Stomach (tissue), 9 donors: ENCODE results near the gene ZNF8. TPM values are rescaled to one million over a fixed set of nuclear protein-coding genes. Genes with fewer than 3 reads are reported as not detected.

Experiments
- DNase-seq, 2 donors: peaks; one replicate each; pipeline versions ENCODE4 v3.0.0 to v3.0.0-alpha.2; 2013 to 2019
- H3K27ac ChIP-seq, 5 donors: fragments of 200-600 bp in 4 of 5; sonication (generic) in 4 of 5; one replicate each; pipeline ENCODE4 v1.5.1; 2013 to 2019; ENCODE audit warnings: mild to moderate bottlenecking in 1 of 5, moderate library complexity in 1 of 5
- H3K27me3 ChIP-seq, 3 donors: fragments of 200-600 bp; sonication (generic); one replicate each; pipeline ENCODE4 v1.5.1; 2017 to 2019; ENCODE audit warnings: mixed run types in 1 of 3
- H3K36me3 ChIP-seq, 4 donors: fragments of 200-600 bp; sonication (generic); 1 replicate in 3 of 4; 2 replicates in 1 of 4; pipeline ENCODE4 v1.5.1; 2016 to 2019
- H3K4me1 ChIP-seq, 4 donors: fragments of 200-600 bp; sonication (generic); one replicate each; pipeline ENCODE4 v1.5.1; 2016 to 2019
- H3K4me3 ChIP-seq, 4 donors: fragments of 200-600 bp; sonication (generic) in 3 of 4; one replicate each; pipeline ENCODE4 v1.5.1; 2016 to 2019; ENCODE audit warnings: mild to moderate bottlenecking in 1 of 4
- H3K9me3 ChIP-seq, 4 donors: fragments of 200-600 bp; sonication (generic); one replicate each; pipeline ENCODE4 v1.5.1; 2016 to 2019
- CTCF ChIP-seq, 7 experiments: fragments of 450-650 bp in 4 of 7; fragments of 200-600 bp in 3 of 7; sonication (generic) in 3 of 7; IDR thresholded peaks; one replicate each; pipeline ENCODE4 v1.5.1; 2016 to 2019; ENCODE audit warnings: antibody characterized with exemption in 7 of 7, control low read depth in 2 of 7, mild to moderate bottlenecking in 1 of 7
- EP300 ChIP-seq: sonication (generic); formaldehyde crosslinking; IDR thresholded peaks from one replicate; pipeline ENCODE4 v1.6.1; 2017; ENCODE audit warnings: antibody characterized with exemption
- POLR2A ChIP-seq, 4 donors: fragments of 450-650 bp; IDR thresholded peaks; one replicate each; pipeline ENCODE4 v1.6.1; 2016; ENCODE audit warnings: antibody characterized with exemption in 4 of 4, control low read depth in 2 of 4, mild to moderate bottlenecking in 1 of 4, moderate library complexity in 1 of 4
- POLR2AphosphoS5 ChIP-seq, 3 donors: sonication (generic); formaldehyde crosslinking; IDR thresholded peaks; one replicate each; pipeline ENCODE4 v1.6.1; 2016; ENCODE audit warnings: antibody characterized with exemption in 3 of 3
- WGBS, 5 donors: extraction: QIAGEN DNeasy Blood & Tissue Kit in 3 of 5; methylation state at CpG; one replicate each; pipeline versions ENCODE4 v1.1.5 to v1.1.7; 2013 to 2018; 5-methylcytosine and 5-hydroxymethylcytosine counted together
- intact Hi-C: fragments of 100-400 bp; cut with DNase I; formaldehyde crosslinking; loops from one replicate; pipeline ENCODE4 v1.15.1; 2023; ENCODE audit warnings: low total_unique reads
- polyA plus RNA-seq, 3 donors: library from polyadenylated mRNA; stranded (reverse); fragments of 200-250 nt; gene quantifications; one replicate each; pipeline ENCODE4 v1.2.3, GENCODE V29; 2013
- total RNA-seq, 5 donors: library from RNA; depleted of rRNA; stranded (reverse); fragments of >200 nt; gene quantifications; one replicate each; pipeline versions ENCODE4 v1.1.0 to v1.2.3, GENCODE V29; 2014 to 2016
- donor health status: healthy with polysubstance abuse.
- donor health status: Bipolar disorder and iron deficiency.
- donor health status: healthy.

The ZNF8 gene
- total and polyA plus RNA-seq, 8 donors = 0.81 to 9.0 (median 2.5) TPM

DNA sequence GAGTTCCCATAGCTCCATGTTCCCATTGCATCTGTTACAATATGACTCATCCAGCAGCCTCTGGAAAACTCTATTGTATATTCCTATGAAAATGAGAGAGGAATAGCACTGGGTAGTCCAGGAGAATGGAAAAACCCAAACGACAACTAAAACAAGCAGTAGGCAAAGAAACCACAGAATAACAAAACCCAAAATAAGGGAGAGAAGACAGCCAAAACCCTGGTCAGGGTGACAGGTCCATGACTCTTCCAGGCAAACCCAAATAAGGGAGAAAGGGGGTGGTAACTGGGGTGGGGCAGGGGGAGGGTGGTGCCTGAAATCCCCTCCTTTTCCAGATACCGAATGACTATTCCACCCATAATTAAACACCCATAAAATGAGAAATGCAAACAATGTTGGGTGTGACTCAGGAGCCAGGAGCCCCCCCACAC is 4.0 kb upstream of the ZNF8 start:
- peaks cover 0 to 73% (median 50%) of the 10 kb centered on the region in 4 donors for H3K36me3 ChIP-seq
- no peak overlapping the region for H3K4me3 ChIP-seq
- DNase-seq = peak in 1 of 2 donors; percentile 15
- intact Hi-C loops = no loop called here
- H3K4me1 ChIP-seq = peaks cover 4 to 19% (median 11%) of the 10 kb centered on the region in 4 donors
- H3K9me3 ChIP-seq = peaks cover 27 to 77% (median 67%) of the 10 kb centered on the region in 4 donors
- TF ChIP-seq POLR2AphosphoS5 (IDR thresholded peaks at IDR 0.05) (no peak), CTCF (IDR thresholded peaks at IDR 0.05) (no peak)
- no peaks in the 10 kb centered on the region for H3K27me3 ChIP-seq
- no peak overlapping the region for H3K27ac ChIP-seq
- WGBS, 5 donors = 78 to 88% (median 84%) methylated on average over 2 of the region's 2 CpGs

- Histone ChIP-seq H3K4me3 (no peak overlapping the region), H3K9me3 (peaks cover 23 to 69% (median 59%) of the 10 kb centered on the region in 4 donors), H3K27ac (no peak overlapping the region), H3K36me3 (peaks cover 0 to 71% (median 46%) of the 10 kb centered on the region in 4 donors), H3K4me1 (peaks cover 7 to 27% (median 17%) of the 10 kb centered on the region in 4 donors), H3K27me3 (no peaks in the 10 kb centered on the region)
- no peak for TF ChIP-seq CTCF (IDR thresholded peaks at IDR 0.05)
- TF ChIP-seq EP300 = no peak
- no peak for TF ChIP-seq POLR2AphosphoS5 (IDR thresholded peaks at IDR 0.05)
- TF ChIP-seq POLR2A (IDR thresholded peaks at IDR 0.05) = no peak
- intact Hi-C loops = no loop called here
- DNase-seq = no peak
- 94 to 100% (median 99%) methylated on average over 3 of the region's 3 CpGs for WGBS, 5 donors
Measured at GRCh38 chr19:58275564-58275963, 3.2 kb upstream of the ZNF8 start.

GRCh38 chr19:58277197-58277596 is 1.6 kb upstream of the ZNF8 start:
- intact Hi-C loops = no loop called here
- WGBS, 5 donors = 94 to 96% (median 94%) methylated on average over 7 of the region's 7 CpGs

DNA sequence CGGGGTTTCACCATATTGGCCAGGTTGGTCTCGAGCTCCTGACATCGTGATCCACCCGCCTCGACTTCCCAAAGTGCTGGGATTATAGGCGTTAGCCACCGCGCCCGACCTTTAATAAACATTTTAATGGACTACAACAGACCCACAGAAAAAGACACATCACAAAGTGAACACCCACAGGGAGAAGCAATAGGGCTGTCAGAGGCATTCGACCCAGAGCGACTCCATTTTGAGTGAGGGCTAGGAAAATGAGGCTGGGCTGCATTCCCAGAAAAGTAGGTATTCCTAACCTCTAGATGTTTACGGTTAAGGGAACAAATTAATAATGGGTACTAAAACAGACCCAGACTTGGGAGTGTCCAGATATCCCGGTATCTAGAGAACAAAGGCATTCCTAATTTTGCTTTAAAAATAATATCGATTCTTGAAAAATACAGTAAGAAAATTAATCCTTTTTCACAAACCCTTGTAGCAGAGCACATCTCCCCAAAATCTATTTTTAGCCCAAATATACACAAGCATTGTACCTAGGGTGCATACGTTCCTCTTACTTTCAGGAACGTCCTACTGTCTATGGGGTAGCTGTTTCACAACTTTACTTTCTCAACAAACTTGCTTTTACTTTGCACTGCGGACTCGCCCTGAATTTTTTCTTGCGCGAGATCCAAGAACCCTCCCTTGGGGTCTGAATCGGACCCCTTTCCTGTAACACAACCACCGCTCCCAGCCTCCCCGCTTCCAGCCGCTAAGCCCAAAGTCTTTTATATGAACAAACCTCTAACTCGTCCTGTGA is 811 bp upstream of the ZNF8 start:
- H3K27me3 ChIP-seq = no peaks in the 10 kb centered on the region
- H3K4me3 ChIP-seq = peak overlapping the region; percentile 63 to 97 (median 84)
- peaks cover 7 to 32% (median 20%) of the 10 kb centered on the region in 4 donors for H3K4me1 ChIP-seq
- intact Hi-C loops = no loop called here
- peak overlapping the region; percentile 76 to 91 (median 85) for H3K27ac ChIP-seq
- 37 to 43% (median 42%) methylated on average over 24 to 25 of the region's 25 CpGs for WGBS, 5 donors
- peak in 1 of 2 donors; percentile 19 for DNase-seq
- H3K36me3 ChIP-seq = peaks cover 0 to 58% (median 25%) of the 10 kb centered on the region in 4 donors
- H3K9me3 ChIP-seq = peaks cover 5 to 48% (median 37%) of the 10 kb centered on the region in 4 donors
- TF ChIP-seq POLR2A (IDR thresholded peaks at IDR 0.05) (no peak), CTCF (IDR thresholded peaks at IDR 0.05) (no peak), POLR2AphosphoS5 (IDR thresholded peaks at IDR 0.05) (no peak), EP300 (no peak)

More at GRCh38 chr19:58277197-58277596, 1.6 kb upstream of the ZNF8 start:
- TF ChIP-seq EP300 (no peak), CTCF (IDR thresholded peaks at IDR 0.05) (no peak), POLR2A (IDR thresholded peaks at IDR 0.05) (no peak), POLR2AphosphoS5 (IDR thresholded peaks at IDR 0.05) (no peak)
- DNase-seq = no peak
- peaks cover 7 to 32% (median 20%) of the 10 kb centered on the region in 4 donors for H3K4me1 ChIP-seq
- H3K36me3 ChIP-seq = peaks cover 0 to 58% (median 31%) of the 10 kb centered on the region in 4 donors
- no peak overlapping the region for H3K27ac ChIP-seq
- peaks cover 7 to 53% (median 43%) of the 10 kb centered on the region in 4 donors for H3K9me3 ChIP-seq
- no peaks in the 10 kb centered on the region for H3K27me3 ChIP-seq
- no peak overlapping the region for H3K4me3 ChIP-seq
